HL-60 (cell line): Measurements from ENCODE around the gene SUSD4.

Experiments used
- CTCF ChIP-seq: IDR thresholded peaks from one replicate; pipeline ENCODE4 v1.5.1; 2011; ENCODE audit warnings: low read length, control low read depth, inconsistent platforms; ENCODE audit not compliant: insufficient read depth
- GABPA ChIP-seq: IDR thresholded peaks from 2 replicates; pipeline ENCODE4 v1.6.1; 2012; ENCODE audit warnings: low read depth
- POLR2AphosphoS5 ChIP-seq: IDR thresholded peaks from 2 replicates; pipeline ENCODE4 v1.6.1; 2012; ENCODE audit warnings: low read depth
- REST ChIP-seq: IDR thresholded peaks from 2 replicates; pipeline ENCODE4 v1.6.1; 2012; ENCODE audit warnings: low read depth; ENCODE audit not compliant: insufficient replicate concordance
- SPI1 ChIP-seq: IDR thresholded peaks from 2 replicates; pipeline ENCODE4 v1.6.1; 2012; ENCODE audit warnings: low read depth, mild to moderate bottlenecking, borderline replicate concordance

- TF ChIP-seq CTCF (no peak), POLR2AphosphoS5 (no peak), GABPA (no peak), REST (no peak), SPI1 (no peak)
Measured at GRCh38 chr1:223290397-223290796, 73.6 kb downstream of the SUSD4 start.
